HepG2 (cell line): ENCODE results near the gene ERICH6. TPM values are rescaled to one million over a fixed set of nuclear protein-coding genes. Genes with fewer than 3 reads are reported as not detected.
"Not testable (repeated sequence)": the region's sequence is repeated elsewhere in the genome, so short reads cannot be mapped to it uniquely, and the experiment has no call there.

ENCODE experiments used
- ATAC-seq: fragments of 200-7000 bp; cut with Tn5 transposase; 3 replicates; pipeline ENCODE4 v1.9.1; 2020; ENCODE audit warnings: mild to moderate bottlenecking, moderate library complexity
- BruUV-seq: library from RNA; stranded (reverse); fragments of 400-500 nt; replicated peaks from 2 replicates; lab custom pipeline; 2021; lab: Mats Ljungman, UMichigan
- CTCF ChIA-PET: fragments of 300-600 bp; formaldehyde crosslinking; extraction: SDS; loops from one replicate; lab custom pipeline; 2021; ENCODE audit warnings: low total read pairs, inconsistent platforms, low intra/inter-chr PET ratio; lab: Yijun Ruan, JAX
- POLR2A ChIA-PET: fragments of 350-600 bp; sonication (Branson Sonifier 250); formaldehyde crosslinking; loops from one replicate; lab custom pipeline; 2020; ENCODE audit warnings: antibody characterized with exemption, inconsistent platforms; lab: Yijun Ruan, JAX
- DNase-seq: peaks from one replicate; pipeline ENCODE4 v3.0.0-alpha.2; 2015; ENCODE audit warnings: low spot score
- FAIRE-seq: peaks from 3 replicates; lab custom pipeline; 2011; peaks lifted over from hg19 to GRCh38; lab: Jason Lieb, UNC
- H2AFZ ChIP-seq: one replicate; pipeline ENCODE4 v1.6.1; 2011; ENCODE audit warnings: low read length, inconsistent platforms
- H3K27ac ChIP-seq: fragments of 300-600 bp; 3 replicates; pipeline ENCODE4 v1.8.0; 2011; ENCODE audit warnings: mixed run types, mild to moderate bottlenecking, mixed read lengths, low read length, inconsistent platforms; ENCODE audit not compliant: insufficient read depth; ENCODE audit errors: extremely low read length
- H3K27me3 ChIP-seq, 2 experiments: fragments of 200-600 bp in 1 of 2; 2 replicates in 1 of 2; 3 replicates in 1 of 2; pipeline versions ENCODE4 v1.6.0 to v1.8.0; 2011; ENCODE audit warnings: low read length in 2 of 2, mild to moderate bottlenecking in 2 of 2, moderate library complexity in 2 of 2, inconsistent platforms in 1 of 2; ENCODE audit not compliant: insufficient read depth in 2 of 2, control insufficient read depth in 1 of 2
- H3K36me3 ChIP-seq, 2 experiments: fragments of 200-600 bp in 1 of 2; replicated peaks in 1 of 2; 2 replicates in 1 of 2; 3 replicates in 1 of 2; pipeline versions ENCODE4 v1.5.1 to v1.8.0; 2011; ENCODE audit warnings: low read length in 2 of 2, inconsistent platforms in 1 of 2; ENCODE audit not compliant: insufficient read depth in 2 of 2, control insufficient read depth in 1 of 2
- H3K4me1 ChIP-seq: 2 replicates; pipeline ENCODE4 v1.5.1; 2012; ENCODE audit warnings: low read length, inconsistent platforms; ENCODE audit not compliant: insufficient read depth
- H3K4me2 ChIP-seq: 2 replicates; pipeline ENCODE4 v1.6.0; 2011; ENCODE audit warnings: low read depth, low read length, inconsistent platforms
- H3K4me3 ChIP-seq, 3 experiments: fragments of 200-600 bp in 1 of 3; sonication (generic), shearing (Covaris generic) in 1 of 3; replicated peaks in 1 of 3; 2 replicates each; pipeline ENCODE4 v1.5.1; 2011 to 2016; ENCODE audit warnings: low read length in 3 of 3, inconsistent platforms in 2 of 3, low read depth in 2 of 3, mild to moderate bottlenecking in 2 of 3, control low read depth in 1 of 3, mixed read lengths in 1 of 3; ENCODE audit not compliant: insufficient read depth in 1 of 3
- H3K79me2 ChIP-seq: one replicate; pipeline ENCODE4 v1.6.1; 2011; ENCODE audit warnings: low read length, inconsistent platforms; ENCODE audit not compliant: insufficient read depth
- H3K9ac ChIP-seq: 2 replicates; pipeline ENCODE4 v1.6.0; 2011; ENCODE audit warnings: mild to moderate bottlenecking, low read depth, low read length, inconsistent platforms; ENCODE audit not compliant: insufficient read depth
- H3K9me3 ChIP-seq: 2 replicates; pipeline ENCODE4 v1.5.1; 2012; ENCODE audit warnings: mild to moderate bottlenecking, low read length
- H4K20me1 ChIP-seq: 2 replicates; pipeline ENCODE4 v1.6.0; 2011; ENCODE audit warnings: inconsistent platforms, mild to moderate bottlenecking, low read length, moderate library complexity; ENCODE audit not compliant: insufficient read depth
- AGO1 ChIP-seq: fragments of 200-400 bp; formaldehyde crosslinking; IDR thresholded peaks from 2 replicates; pipeline ENCODE4 v1.6.1; 2017; ENCODE audit warnings: mild to moderate bottlenecking, low read depth, low read length, moderate library complexity; ENCODE audit not compliant: poor library complexity, severe bottlenecking
- CEBPG ChIP-seq: IDR thresholded peaks from 2 replicates; pipeline ENCODE4 v1.6.1; 2016
- RBFOX2 ChIP-seq: fragments of 200-400 bp; formaldehyde crosslinking; IDR thresholded peaks from 2 replicates; pipeline ENCODE4 v1.6.1; 2017; ENCODE audit warnings: low read depth, mild to moderate bottlenecking, low read length
- SKIL ChIP-seq: sonication (generic); formaldehyde crosslinking; IDR thresholded peaks from 2 replicates; pipeline ENCODE4 v1.8.0; 2022; ENCODE audit warnings: missing genetic modification reagents, mild to moderate bottlenecking, moderate library complexity, borderline replicate concordance
- SMARCC2 ChIP-seq: fragments of 450-650 bp; IDR thresholded peaks from 2 replicates; pipeline ENCODE4 v1.6.1; 2017; ENCODE audit warnings: antibody characterized with exemption, mild to moderate bottlenecking
- STAG1 ChIP-seq: sonication (generic); formaldehyde crosslinking; IDR thresholded peaks from 2 replicates; pipeline ENCODE4 v1.4.0; 2020; ENCODE audit warnings: missing genetic modification reagents
- ZKSCAN8 ChIP-seq: IDR thresholded peaks from 2 replicates; pipeline ENCODE4 v1.6.1; 2016; ENCODE audit warnings: borderline replicate concordance, missing genetic modification reagents, missing compliant biosample characterization
- ZNF329 ChIP-seq: sonication (generic); formaldehyde crosslinking; IDR thresholded peaks from 2 replicates; pipeline ENCODE4 v1.9.0; 2021; ENCODE audit warnings: low read depth, mild to moderate bottlenecking, missing genetic modification reagents
- ZNF672 ChIP-seq: sonication (generic); formaldehyde crosslinking; IDR thresholded peaks from 2 replicates; pipeline ENCODE4 v1.8.1; 2022; ENCODE audit warnings: missing genetic modification reagents
- WGBS: methylation state at CpG from one replicate; pipeline ENCODE4 v1.1.6; 2017; ENCODE audit warnings: low lambda C conversion rate; 5-methylcytosine and 5-hydroxymethylcytosine counted together
- in situ Hi-C: cut with HindIII; loops from 2 replicates; pipeline ENCODE4 v1.10.0; 2017; ENCODE audit warnings: low pct_unique_long_range_greater_than_20kb; ENCODE audit not compliant: extremely low pct_ligation_motif_present
- intact Hi-C: fragments of 100-400 bp; cut with micrococcal nuclease; formaldehyde crosslinking; loops from one replicate; pipeline ENCODE4 v1.10.0; 2022; ENCODE audit not compliant: unreplicated experiment
- polyA plus RNA-seq, 8 experiments: library from polyadenylated mRNA; depleted of rRNA in 3 of 8; stranded (reverse) in 7 of 8; unstranded in 1 of 8; fragments of >200 nt; fragmentation: Illumina TruSeq in 4 of 8; extraction: Trizol in 4 of 8; gene quantifications; 2 replicates each; pipeline versions ENCODE4 v1.2.1 to v1.2.3, GENCODE V29; 2011 to 2016; ENCODE audit warnings: low read depth in 4 of 8, missing spikeins in 1 of 8, mixed read lengths in 1 of 8; ENCODE audit not compliant: insufficient read depth in 1 of 8
- total RNA-seq, 5 experiments: library from RNA; depleted of rRNA; stranded (reverse); fragments of >200 nt; fragmentation: Illumina TruSeq; extraction: Trizol; gene quantifications; 2 replicates each; pipeline ENCODE4 v1.2.3, GENCODE V29; 2016; ENCODE audit warnings: low read depth in 1 of 5

Gene ERICH6
- total and polyA plus RNA-seq, 2 of the 13 experiments (the other 11 are each of a cell fraction or from before 2014, with no cell fraction given): 0.03 TPM; not detected in 1

GRCh38 chr3:150623945-150624344 is 79.8 kb downstream of the ERICH6 start:
- ATAC-seq (no peak), FAIRE-seq (no peak), DNase-seq (no peak)
- Histone ChIP-seq H2AFZ (no peak overlapping the region), H3K36me3 (peaks cover 3 to 25% of the 10 kb centered on the region in 2 experiments), H3K27ac (no peak overlapping the region), H3K4me2 (no peak overlapping the region), H3K4me3 (no peak overlapping the region), H3K27me3 (no peaks in the 10 kb centered on the region), H3K79me2 (peaks cover 22% of the 10 kb centered on the region), H3K9me3 (no peaks in the 10 kb centered on the region), H3K4me1 (peaks cover 14% of the 10 kb centered on the region), H3K9ac (no peak overlapping the region), H4K20me1 (no peaks in the 10 kb centered on the region)
- in situ Hi-C loops: no loop called here
- intact Hi-C loops: loop anchor here (2.0 kb wide), 1 partner anchor 15 kb away; no protein-coding TSS in a partner anchor
- CTCF ChIA-PET: no interaction called here
- BruUV-seq: no TSS peak
- POLR2A ChIA-PET: no interaction called here
- TF ChIP-seq AGO1 (no peak), RBFOX2 (no peak), ZNF672 (CRISPR knock-in tag) (no peak), CEBPG (CRISPR knock-in tag) (no peak), STAG1 (CRISPR knock-in tag) (no peak), SKIL (no peak), ZKSCAN8 (CRISPR knock-in tag) (no peak), SMARCC2 (no peak), ZNF329 (CRISPR knock-in tag) (no peak)
- TF ChIP-seq, all 625 proteins: peak for 0
- 97% methylated on average over 1 of the region's 1 CpG for WGBS

- FAIRE-seq, H3K27ac ChIP-seq, H3K4me3 ChIP-seq, H4K20me1 ChIP-seq, DNase-seq, ATAC-seq, H3K9ac ChIP-seq, H3K27me3 ChIP-seq, CTCF ChIA-PET, H3K9me3 ChIP-seq, BruUV-seq, H3K4me2 ChIP-seq, in situ Hi-C loops, POLR2A ChIA-PET, H2AFZ ChIP-seq: not testable (repeated sequence)
- intact Hi-C loops: loop anchor here (2.0 kb wide), 1 partner anchor 14 kb away; no protein-coding TSS in a partner anchor
- Histone ChIP-seq H3K4me1 (peaks cover 14% of the 10 kb centered on the region), H3K79me2 (peaks cover 32% of the 10 kb centered on the region), H3K36me3 (peaks cover 3 to 25% of the 10 kb centered on the region in 2 experiments)
Measured at GRCh38 chr3:150622955-150623354, 80.8 kb downstream of the ERICH6 start.
